T-helper 2 cell treated with Interferon-gamma antibody and Interleukin-4, amounts not matched to agents 100 ng/mL and 5 ng/mL, for 36 hours (primary cell): ENCODE measurements around the gene ANKRD44. TPM values are rescaled to one million over a fixed set of nuclear protein-coding genes. Genes with fewer than 3 reads are reported as not detected.

Experiments used
- intact Hi-C: fragments of 100-400 bp; cut with micrococcal nuclease; formaldehyde crosslinking; loops from one replicate; pipeline ENCODE4 v1.15.1; 2023
- total RNA-seq: library from RNA; stranded (reverse); gene quantifications from 2 replicates; pipeline ENCODE4 v1.2.3, GENCODE V29; 2022

Gene ANKRD44
- total RNA-seq, 1 donor from 2014 or later: 214 TPM

DNA sequence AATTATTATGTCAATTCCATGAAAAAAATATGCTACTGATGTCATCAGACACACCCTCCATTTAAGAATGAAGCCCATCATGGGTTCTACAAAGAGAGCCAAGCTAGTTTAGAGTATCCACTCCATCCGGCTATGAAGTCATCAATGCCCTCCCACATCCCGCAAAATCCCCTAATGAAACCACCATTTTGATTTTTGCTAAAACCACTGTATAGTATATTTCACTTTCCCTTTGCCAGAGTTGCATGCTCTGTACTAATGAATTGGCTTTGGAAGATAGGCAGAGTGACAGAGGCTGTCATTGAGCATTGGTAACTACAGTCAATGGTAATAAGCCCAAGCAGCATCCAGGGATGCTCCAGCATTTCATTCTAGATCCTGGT is 118.6 kb downstream of the ANKRD44 start:
- intact Hi-C loops: loop anchor here (1.0 to 2.0 kb wide), 4 partner anchors 7 to 186 kb away; no protein-coding TSS in a partner anchor

- intact Hi-C loops: loop anchor here (1.0 kb wide), 3 partner anchors 8 to 187 kb away; no protein-coding TSS in a partner anchor
Measured at GRCh38 chr2:197191177-197191939, 119.2 kb downstream of the ANKRD44 start.

DNA sequence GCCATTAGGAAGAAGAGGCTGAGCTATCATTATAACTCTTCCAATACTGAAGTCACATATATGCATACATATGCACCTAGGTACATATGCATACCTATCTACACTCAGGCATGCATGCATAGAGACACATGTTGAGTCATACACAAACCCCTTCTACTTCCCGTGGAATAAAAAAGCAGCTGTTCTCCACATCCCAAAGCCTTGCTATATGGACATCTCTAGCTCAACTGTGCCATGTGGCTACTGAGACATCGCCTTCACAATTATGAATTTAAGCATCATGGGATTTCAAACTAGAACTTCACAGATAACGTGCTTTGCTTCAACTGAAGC is 120.5 kb downstream of the ANKRD44 start:
- intact Hi-C loops: no loop called here

- intact Hi-C loops: loop anchor here (5.0 kb wide), 1 partner anchor 77 kb away; no protein-coding TSS in a partner anchor
Measured at GRCh38 chr2:197189426-197190099, 121.0 kb downstream of the ANKRD44 start.

- intact Hi-C loops: loop anchor here (5.0 kb wide), 1 partner anchor 73 kb away; no protein-coding TSS in a partner anchor
Measured at GRCh38 chr2:197185676-197186075, 124.9 kb downstream of the ANKRD44 start.

GRCh38 chr2:197184959-197185586 is 125.5 kb downstream of the ANKRD44 start:
- intact Hi-C loops: loop anchor here (5.0 kb wide), 1 partner anchor 73 kb away; no protein-coding TSS in a partner anchor

DNA sequence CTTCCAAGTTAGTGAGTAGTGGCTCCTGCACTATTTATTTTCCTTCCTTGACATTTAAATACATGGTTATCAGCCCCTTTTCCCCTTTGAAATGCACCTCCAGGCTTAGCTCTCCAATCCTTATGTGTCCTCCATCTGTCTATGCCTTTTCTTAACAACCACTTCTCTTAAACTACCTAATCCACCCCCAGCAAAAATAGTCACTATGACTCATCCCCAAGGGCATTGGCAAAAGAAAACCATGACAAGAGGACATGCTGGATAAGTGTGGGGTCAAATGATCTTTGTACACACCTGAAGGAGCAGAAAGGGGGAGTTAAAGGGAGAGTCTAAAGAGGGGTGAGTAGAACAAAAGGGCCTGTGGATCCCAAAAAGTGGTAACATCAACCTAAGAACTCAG is 127.2 kb downstream of the ANKRD44 start:
- intact Hi-C loops: no loop called here

DNA sequence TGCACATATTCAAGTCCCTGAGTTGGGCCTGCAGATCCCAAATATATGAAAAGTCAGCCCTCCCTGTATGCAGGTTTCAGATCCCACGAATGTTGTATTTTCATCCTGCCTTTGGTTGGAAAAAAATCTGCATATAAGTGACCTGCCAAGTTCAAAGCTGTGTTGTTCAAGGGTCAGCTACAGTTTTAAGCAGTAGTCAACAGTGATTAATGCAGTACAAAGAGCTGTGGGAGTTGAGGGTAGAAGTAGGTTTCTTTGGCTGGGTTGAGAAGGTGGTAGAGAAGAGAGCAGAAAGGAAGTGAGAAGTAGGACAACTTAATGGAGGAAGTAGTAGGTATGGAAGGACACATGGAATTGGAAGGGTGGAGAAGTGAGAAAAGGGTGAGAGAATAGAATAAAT is 127.9 kb downstream of the ANKRD44 start:
- intact Hi-C loops: no loop called here

DNA sequence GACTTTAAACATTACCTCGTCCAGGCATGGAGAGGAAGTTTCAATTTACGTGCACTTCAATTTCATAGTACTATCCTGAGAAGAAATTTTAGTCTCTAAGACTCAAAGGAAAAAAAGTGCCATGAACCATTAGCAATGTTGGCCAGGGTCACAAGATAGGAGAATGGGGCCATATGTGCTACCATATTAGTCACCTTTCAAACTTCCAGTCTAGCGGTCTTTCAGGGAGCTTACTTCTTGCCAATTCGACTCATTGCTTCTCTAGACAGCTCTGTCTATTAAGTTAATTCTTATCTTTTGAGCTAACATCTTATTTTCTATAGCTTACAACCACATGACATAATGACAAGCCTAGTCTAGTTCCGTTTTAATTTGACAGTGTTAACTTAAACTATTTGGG is 129.1 kb downstream of the ANKRD44 start:
- intact Hi-C loops: no loop called here

DNA sequence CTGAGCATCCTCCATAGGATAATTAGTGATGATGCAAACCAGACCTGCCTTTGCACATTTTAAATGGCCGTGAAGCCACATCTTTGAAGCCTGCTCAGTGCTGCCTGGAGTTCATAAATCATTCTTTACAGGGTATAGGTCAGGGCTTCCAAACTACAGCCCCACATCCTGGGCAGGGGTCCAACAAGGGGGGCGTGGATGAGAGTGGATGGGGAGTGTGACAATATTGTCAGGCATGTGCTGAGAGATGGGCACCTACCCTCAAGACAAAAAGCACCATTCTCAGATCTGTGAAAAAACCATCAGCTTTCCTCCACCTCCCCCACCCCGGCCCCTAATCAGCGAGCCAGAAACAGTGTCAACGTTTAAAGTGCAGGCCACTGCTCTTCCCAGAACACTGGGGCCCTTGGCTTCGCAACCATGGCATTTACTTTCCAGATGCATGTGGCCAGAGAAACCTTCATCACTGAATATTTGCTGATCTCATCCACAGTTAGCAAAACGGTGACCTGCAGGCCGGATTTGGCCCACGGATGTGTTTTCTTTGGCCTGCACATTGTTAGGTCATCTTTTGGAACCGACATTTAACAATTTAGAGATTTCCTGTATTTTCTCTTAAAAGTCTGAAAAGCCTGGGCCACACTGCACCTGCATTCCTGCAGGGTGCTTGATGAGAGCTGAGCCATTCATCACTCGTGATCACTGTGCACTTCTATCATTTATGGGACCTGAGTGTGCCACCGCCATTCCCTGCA is 130.7 kb downstream of the ANKRD44 start:
- intact Hi-C loops: no loop called here

DNA sequence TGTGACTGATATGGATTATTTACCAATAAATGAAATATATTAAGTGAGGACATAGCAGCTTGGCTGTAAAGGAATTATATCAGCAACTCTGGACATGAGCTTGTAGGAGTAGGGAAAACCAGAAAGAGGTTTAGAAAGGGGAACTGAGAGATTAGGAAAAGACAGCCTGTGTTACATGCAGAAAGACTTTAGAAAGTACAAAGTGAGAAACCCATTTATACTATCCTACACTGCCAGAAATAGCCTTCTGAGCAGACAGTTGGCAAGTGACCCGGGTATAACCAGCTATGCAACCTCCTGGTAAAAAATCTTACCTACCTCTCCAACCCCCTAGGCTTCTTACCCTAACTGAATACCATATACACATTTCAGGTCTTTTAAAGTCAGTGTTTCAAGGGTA is 134.1 kb downstream of the ANKRD44 start:
- intact Hi-C loops: no loop called here

DNA sequence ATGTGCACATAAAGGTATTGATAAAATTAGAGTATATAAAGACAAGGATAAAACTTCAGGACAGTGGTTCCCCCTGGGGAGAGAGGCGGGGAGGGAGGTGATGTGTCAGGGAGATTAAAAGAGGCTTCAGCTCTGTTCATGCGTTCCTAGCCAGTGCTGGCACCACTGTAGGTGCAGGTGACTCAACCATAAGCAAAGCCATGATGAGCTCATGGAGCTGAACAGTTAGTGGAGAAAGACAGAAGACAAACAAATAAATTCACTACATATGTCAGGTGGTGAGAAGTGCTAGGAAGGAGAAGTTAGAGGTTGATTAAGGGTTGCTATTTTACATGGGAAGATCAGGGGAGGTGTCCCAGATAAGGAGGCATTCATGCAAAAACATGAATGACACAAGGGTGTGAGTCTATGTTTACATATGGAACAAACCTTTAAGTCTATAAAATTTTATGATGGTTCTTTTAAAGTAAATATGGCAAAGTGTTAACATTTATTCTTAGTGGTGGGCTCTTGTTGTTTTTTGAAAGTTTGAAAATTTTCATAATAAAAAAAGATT is 136.0 kb downstream of the ANKRD44 start:
- intact Hi-C loops: loop anchor here (5.0 kb wide), 1 partner anchor 203 kb away; no protein-coding TSS in a partner anchor

DNA sequence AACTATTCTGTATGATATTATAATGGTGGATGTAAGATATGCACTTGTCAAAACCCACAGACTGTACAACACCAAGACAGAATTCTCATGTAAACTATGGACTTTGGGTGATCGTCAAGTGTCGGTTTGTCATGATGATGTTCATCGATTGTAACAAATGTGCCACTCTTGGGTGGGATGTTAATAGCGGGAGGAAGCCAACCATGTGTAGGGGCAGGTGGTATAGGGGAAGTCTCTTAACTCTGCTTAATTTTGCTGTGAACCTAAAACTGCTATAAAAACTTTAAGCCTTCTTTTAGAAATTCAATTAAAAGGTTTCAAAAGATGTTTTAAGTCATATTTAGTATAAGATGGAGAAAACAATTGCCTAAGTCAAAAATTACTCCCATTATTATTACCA is 139.0 kb downstream of the ANKRD44 start:
- intact Hi-C loops: loop anchor here (5.0 kb wide), 1 partner anchor 206 kb away; no protein-coding TSS in a partner anchor

- intact Hi-C loops: loop anchor here (5.0 kb wide), 1 partner anchor 207 kb away; no protein-coding TSS in a partner anchor
Measured at GRCh38 chr2:197170208-197170607, 140.4 kb downstream of the ANKRD44 start.

DNA sequence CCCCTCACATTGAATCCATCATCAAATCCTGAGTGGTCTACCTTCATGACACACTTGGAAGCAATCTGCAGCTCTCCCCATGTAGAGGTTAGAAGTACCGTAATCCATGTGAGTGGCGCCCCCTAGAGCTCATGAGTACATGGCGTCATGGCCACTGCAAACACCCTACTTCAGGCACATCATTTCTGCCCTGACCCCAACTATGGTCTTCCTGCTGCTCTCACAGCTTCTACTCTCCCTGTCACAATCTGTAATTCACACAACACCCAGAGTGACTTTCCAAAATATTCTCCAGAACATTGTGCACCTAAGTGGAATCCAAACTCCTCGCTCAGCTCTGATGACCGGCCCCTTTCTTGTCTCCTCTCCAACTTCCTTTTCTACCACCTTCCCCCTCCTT is 141.9 kb downstream of the ANKRD44 start:
- intact Hi-C loops: loop anchor here (1.0 to 5.0 kb wide), 2 partner anchors 36 to 55 kb away; no protein-coding TSS in a partner anchor

GRCh38 chr2:197167608-197168314 is 142.8 kb downstream of the ANKRD44 start:
- intact Hi-C loops: loop anchor here (1.0 to 5.0 kb wide), 2 partner anchors 35 to 54 kb away; no protein-coding TSS in a partner anchor

- intact Hi-C loops: loop anchor here (5.0 kb wide), 1 partner anchor 33 kb away; no protein-coding TSS in a partner anchor
Measured at GRCh38 chr2:197165020-197165419, 145.6 kb downstream of the ANKRD44 start.

GRCh38 chr2:197164141-197164754 is 146.3 kb downstream of the ANKRD44 start:
- intact Hi-C loops: no loop called here

- intact Hi-C loops: no loop called here
Measured at GRCh38 chr2:197163712-197164140, 146.9 kb downstream of the ANKRD44 start.
